OCI-LY3 (cell line): ENCODE results near the gene SOD3.

Source experiments
- H2AFZ ChIP-seq: fragments of 200-600, 300-600 bp; shearing (Covaris generic); 2 replicates; pipeline ENCODE4 v1.6.0; 2014; ENCODE audit warnings: antibody characterized with exemption, low read depth, low read length
- H3K27ac ChIP-seq: fragments of 200-600, 300-600 bp; sonication (generic); 2 replicates; pipeline ENCODE4 v1.5.1; 2014; ENCODE audit warnings: mild to moderate bottlenecking, low read length, moderate library complexity, mixed read lengths
- H3K27me3 ChIP-seq: fragments of 200-600, 300-600 bp; sonication (generic); 2 replicates; pipeline ENCODE4 v1.6.1; 2014; ENCODE audit warnings: low read depth, low read length, mixed read lengths
- H3K36me3 ChIP-seq: fragments of 200-600, 300-600 bp; sonication (generic); replicated peaks from 2 replicates; pipeline ENCODE3; 2014; ENCODE audit warnings: low read depth, low read length, mixed read lengths
- H3K4me1 ChIP-seq: fragments of 300-600, 200-600 bp; sonication (generic); 2 replicates; pipeline ENCODE4 v1.6.1; 2014; ENCODE audit warnings: low read length, mixed read lengths
- H3K4me2 ChIP-seq: fragments of 200-600, 300-600 bp; sonication (generic); 2 replicates; pipeline ENCODE4 v1.6.1; 2014; ENCODE audit warnings: low read length, mixed read lengths
- H3K4me3 ChIP-seq: fragments of 300-600, 200-600 bp; sonication (generic); 2 replicates; pipeline ENCODE4 v1.5.1; 2014; ENCODE audit warnings: antibody characterized with exemption, mild to moderate bottlenecking, low read length, moderate library complexity
- H3K79me2 ChIP-seq: fragments of 300-600, 200-600 bp; shearing (Covaris generic); 2 replicates; pipeline ENCODE4 v1.6.1; 2014; ENCODE audit warnings: mild to moderate bottlenecking, low read length, mixed read lengths
- H3K9ac ChIP-seq: fragments of 300-600, 200-600 bp; shearing (Covaris generic); 2 replicates; pipeline ENCODE4 v1.6.0; 2014; ENCODE audit warnings: mild to moderate bottlenecking, low read length, moderate library complexity
- H3K9me3 ChIP-seq: fragments of 200-600, 300-600 bp; shearing (Covaris generic); 2 replicates; pipeline ENCODE4 v1.6.1; 2014; ENCODE audit warnings: low read length, mixed read lengths; ENCODE audit not compliant: insufficient read depth
- H4K20me1 ChIP-seq: fragments of 200-600, 300-600 bp; sonication (generic); 2 replicates; pipeline ENCODE4 v1.6.1; 2016; ENCODE audit warnings: low read length, mixed read lengths; ENCODE audit not compliant: insufficient read depth
- EZH2phosphoT487 ChIP-seq: fragments of 200-600 bp; shearing (Covaris generic); IDR thresholded peaks from 2 replicates; pipeline ENCODE4 v1.6.1; 2018; ENCODE audit warnings: antibody characterized with exemption, mixed run types, low read depth
- TF ChIP-seq, protein P1 (sequence below): fragments of 200-600, 300-600 bp; sonication (generic); IDR thresholded peaks from 2 replicates; pipeline ENCODE4 v1.5.1; 2014; ENCODE audit warnings: antibody characterized with exemption, low read length, low read depth

The SOD3 gene

DNA sequence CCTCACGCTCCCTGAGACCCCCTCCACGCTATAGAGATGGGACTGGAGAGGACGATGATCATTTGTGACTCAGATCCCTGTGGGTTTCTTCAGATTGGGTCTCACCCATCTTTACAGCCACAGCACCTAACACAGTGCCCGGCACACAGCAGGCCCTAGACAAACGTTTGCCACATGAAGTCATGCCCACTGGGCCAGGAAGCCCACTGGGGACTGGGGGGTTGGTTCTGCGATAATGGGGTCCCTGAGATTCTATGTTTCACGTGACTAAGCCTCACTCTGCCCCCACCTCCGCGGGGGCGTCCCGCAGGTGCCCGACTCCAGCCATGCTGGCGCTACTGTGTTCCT lies 3.8 kb downstream of the SOD3 start:
- Histone ChIP-seq H3K4me3 (no peak overlapping the region), H2AFZ (no peak overlapping the region), H3K9me3 (no peaks in the 10 kb centered on the region), H3K27me3 (peaks cover 9% of the 10 kb centered on the region; the same call in 1 of the 2 replicates), H3K4me2 (no peak overlapping the region), H3K36me3 (no peaks in the 10 kb centered on the region), H3K79me2 (no peaks in the 10 kb centered on the region), H3K9ac (no peak overlapping the region), H3K27ac (no peak overlapping the region), H4K20me1 (no peaks in the 10 kb centered on the region), H3K4me1 (no peaks in the 10 kb centered on the region)
- no peak for TF ChIP-seq EZH2phosphoT487
- TF ChIP-seq, protein P1, sequence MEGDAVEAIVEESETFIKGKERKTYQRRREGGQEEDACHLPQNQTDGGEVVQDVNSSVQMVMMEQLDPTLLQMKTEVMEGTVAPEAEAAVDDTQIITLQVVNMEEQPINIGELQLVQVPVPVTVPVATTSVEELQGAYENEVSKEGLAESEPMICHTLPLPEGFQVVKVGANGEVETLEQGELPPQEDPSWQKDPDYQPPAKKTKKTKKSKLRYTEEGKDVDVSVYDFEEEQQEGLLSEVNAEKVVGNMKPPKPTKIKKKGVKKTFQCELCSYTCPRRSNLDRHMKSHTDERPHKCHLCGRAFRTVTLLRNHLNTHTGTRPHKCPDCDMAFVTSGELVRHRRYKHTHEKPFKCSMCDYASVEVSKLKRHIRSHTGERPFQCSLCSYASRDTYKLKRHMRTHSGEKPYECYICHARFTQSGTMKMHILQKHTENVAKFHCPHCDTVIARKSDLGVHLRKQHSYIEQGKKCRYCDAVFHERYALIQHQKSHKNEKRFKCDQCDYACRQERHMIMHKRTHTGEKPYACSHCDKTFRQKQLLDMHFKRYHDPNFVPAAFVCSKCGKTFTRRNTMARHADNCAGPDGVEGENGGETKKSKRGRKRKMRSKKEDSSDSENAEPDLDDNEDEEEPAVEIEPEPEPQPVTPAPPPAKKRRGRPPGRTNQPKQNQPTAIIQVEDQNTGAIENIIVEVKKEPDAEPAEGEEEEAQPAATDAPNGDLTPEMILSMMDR = no peak

- H2AFZ ChIP-seq = no peak overlapping the region
- H3K9me3 ChIP-seq = no peaks in the 10 kb centered on the region
- H3K9ac ChIP-seq = no peak overlapping the region
- H3K27ac ChIP-seq = no peak overlapping the region
- peaks cover 9% of the 10 kb centered on the region; the same call in 1 of the 2 replicates for H3K27me3 ChIP-seq
- TF ChIP-seq EZH2phosphoT487 = no peak
- TF ChIP-seq, protein P1 = no peak
- no peaks in the 10 kb centered on the region for H3K4me1 ChIP-seq
- H3K4me3 ChIP-seq = no peak overlapping the region
- H4K20me1 ChIP-seq = no peaks in the 10 kb centered on the region
- no peaks in the 10 kb centered on the region for H3K36me3 ChIP-seq
- H3K4me2 ChIP-seq = no peak overlapping the region
- no peaks in the 10 kb centered on the region for H3K79me2 ChIP-seq
Observed at GRCh38 chr4:24799544-24800324, 4.4 kb downstream of the SOD3 start.

GRCh38 chr4:24800325-24800895 lies 5.0 kb downstream of the SOD3 start:
- Histone ChIP-seq H3K9me3 (no peaks in the 10 kb centered on the region), H3K4me2 (no peak overlapping the region), H4K20me1 (no peaks in the 10 kb centered on the region), H3K9ac (no peak overlapping the region), H3K79me2 (no peaks in the 10 kb centered on the region), H3K27ac (no peak overlapping the region), H3K36me3 (no peaks in the 10 kb centered on the region), H3K27me3 (peaks cover 11% of the 10 kb centered on the region; the same call in 1 of the 2 replicates), H3K4me1 (no peaks in the 10 kb centered on the region), H2AFZ (no peak overlapping the region), H3K4me3 (no peak overlapping the region)
- TF ChIP-seq EZH2phosphoT487 = no peak
- TF ChIP-seq, protein P1 = no peak

DNA sequence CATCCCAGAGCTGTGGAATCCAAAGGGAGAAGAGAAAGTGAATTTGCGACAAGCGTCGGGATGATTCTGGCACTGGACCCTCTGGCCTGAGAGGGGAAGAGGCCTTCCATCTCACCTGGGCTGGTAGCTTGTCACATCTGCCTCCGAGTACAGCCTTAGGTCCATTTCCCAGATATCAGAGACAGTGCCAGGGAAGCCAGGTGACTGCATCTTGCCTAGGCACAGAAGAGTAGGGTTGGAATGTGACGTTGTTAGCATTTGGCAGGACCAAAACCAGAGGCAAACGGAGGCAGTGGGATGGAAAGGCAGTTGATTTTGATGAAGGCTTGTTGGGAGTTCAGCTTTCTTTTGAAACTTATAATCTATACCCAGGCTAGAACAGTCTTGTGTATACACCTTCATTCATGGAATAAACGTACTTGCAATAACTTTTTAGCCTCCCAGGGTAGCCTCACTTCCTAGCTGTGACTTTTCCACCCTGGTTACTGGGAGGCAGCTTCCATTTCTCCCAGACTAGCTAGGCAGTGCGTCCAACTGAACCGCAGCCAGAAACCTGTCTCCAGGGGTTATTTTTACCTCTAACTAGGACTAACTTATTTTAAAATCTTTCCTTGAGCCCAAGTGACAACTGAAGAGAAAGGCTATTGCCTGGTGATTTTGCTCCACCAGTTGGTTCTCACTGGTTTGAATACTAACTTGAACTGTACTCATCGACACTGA lies 5.9 kb downstream of the SOD3 start:
- H3K4me3 ChIP-seq = no peak overlapping the region
- no peak overlapping the region for H3K4me2 ChIP-seq
- H3K9ac ChIP-seq = no peak overlapping the region
- TF ChIP-seq, protein P1 = no peak
- no peak for TF ChIP-seq EZH2phosphoT487
- no peaks in the 10 kb centered on the region for H4K20me1 ChIP-seq
- no peaks in the 10 kb centered on the region for H3K4me1 ChIP-seq
- peaks cover 9% of the 10 kb centered on the region; the same call in 1 of the 2 replicates for H3K27me3 ChIP-seq
- no peak overlapping the region for H2AFZ ChIP-seq
- no peaks in the 10 kb centered on the region for H3K9me3 ChIP-seq
- H3K79me2 ChIP-seq = no peaks in the 10 kb centered on the region
- no peaks in the 10 kb centered on the region for H3K36me3 ChIP-seq
- no peak overlapping the region for H3K27ac ChIP-seq
